H1 (cell line): ENCODE measurements around the gene KCNC3. TPM values are rescaled to one million over a fixed set of nuclear protein-coding genes. Genes with fewer than 3 reads are reported as not detected.

ENCODE experiments used
- ASH2L ChIP-seq: fragments of 200-600, 300-600 bp; sonication (generic); IDR thresholded peaks from one replicate; pipeline ENCODE4 v1.7.1; 2017; ENCODE audit warnings: low read length
- BACH1 ChIP-seq: IDR thresholded peaks from 2 replicates; pipeline ENCODE4 v1.6.1; 2012; ENCODE audit warnings: low read length, improper control_type of control experiment
- CBX5 ChIP-seq: fragments of 300-800, 300-1000 bp; sonication (generic); IDR thresholded peaks from 2 replicates; pipeline ENCODE4 v1.7.1; 2016; ENCODE audit warnings: antibody characterized with exemption, low read length, low read depth
- CEBPB ChIP-seq: IDR thresholded peaks from 2 replicates; pipeline ENCODE4 v1.6.1; 2012; ENCODE audit warnings: low read depth, low read length
- CREB1 ChIP-seq: IDR thresholded peaks from 2 replicates; pipeline ENCODE4 v1.6.1; 2012; ENCODE audit warnings: inconsistent platforms
- EGR1 ChIP-seq: IDR thresholded peaks from 2 replicates; pipeline ENCODE4 v1.6.1; 2011; ENCODE audit warnings: low read depth, low read length, borderline replicate concordance
- GABPA ChIP-seq: IDR thresholded peaks from 2 replicates; pipeline ENCODE4 v1.6.1; 2011; ENCODE audit warnings: mild to moderate bottlenecking, low read length, moderate library complexity, borderline replicate concordance; ENCODE audit not compliant: insufficient read depth
- KDM1A ChIP-seq: fragments of 200-600, 300-600 bp; sonication (generic); IDR thresholded peaks from 2 replicates; pipeline ENCODE4 v1.7.1; 2016; ENCODE audit warnings: mild to moderate bottlenecking, low read length, borderline replicate concordance
- KDM4A ChIP-seq: IDR thresholded peaks from one replicate; pipeline ENCODE4 v1.7.1; 2012; ENCODE audit warnings: low read depth, mild to moderate bottlenecking, moderate library complexity, low read length, inconsistent platforms; ENCODE audit not compliant: severe bottlenecking
- NANOG ChIP-seq: IDR thresholded peaks from 2 replicates; pipeline ENCODE4 v1.6.1; 2011; ENCODE audit warnings: low read length, low read depth, mild to moderate bottlenecking, inconsistent platforms; ENCODE audit not compliant: insufficient read depth, poor library complexity, severe bottlenecking
- PHF8 ChIP-seq: fragments of 200-600 bp; sonication (generic); conservative IDR thresholded peaks from 2 replicates; pipeline ENCODE4 v1.7.1; 2012; ENCODE audit warnings: low read depth, mild to moderate bottlenecking, inconsistent platforms, low read length, moderate library complexity
- POLR2AphosphoS5 ChIP-seq: IDR thresholded peaks from 2 replicates; pipeline ENCODE4 v1.6.1; 2011; ENCODE audit warnings: low read depth, low read length
- SIRT6 ChIP-seq: IDR thresholded peaks from one replicate; pipeline ENCODE4 v1.7.1; 2012; ENCODE audit warnings: low read length, inconsistent platforms
- SIX5 ChIP-seq: IDR thresholded peaks from 2 replicates; pipeline ENCODE4 v1.6.1; 2011; ENCODE audit warnings: mild to moderate bottlenecking, low read depth, low read length
- SP2 ChIP-seq: IDR thresholded peaks from 2 replicates; pipeline ENCODE4 v1.6.1; 2012; ENCODE audit warnings: mild to moderate bottlenecking, low read length, inconsistent platforms
- SP4 ChIP-seq: IDR thresholded peaks from 2 replicates; pipeline ENCODE4 v1.6.1; 2012; ENCODE audit warnings: low read length, inconsistent platforms
- SRF ChIP-seq: IDR thresholded peaks from 2 replicates; pipeline ENCODE4 v1.6.1; 2011; ENCODE audit warnings: mild to moderate bottlenecking, low read depth, low read length, moderate library complexity
- TAF7 ChIP-seq: optimal IDR thresholded peaks from 2 replicates; pipeline ENCODE3; 2011; ENCODE audit warnings: low read depth, mild to moderate bottlenecking, inconsistent platforms, low read length, moderate library complexity, borderline replicate concordance
- YY1 ChIP-seq: IDR thresholded peaks from 2 replicates; pipeline ENCODE4 v1.6.1; 2011; ENCODE audit warnings: low read depth, mild to moderate bottlenecking, low read length
- polyA plus RNA-seq, 7 experiments: library from polyadenylated mRNA; depleted of rRNA in 3 of 7; stranded (reverse) in 5 of 7; unstranded in 2 of 7; fragments of >200 nt in 5 of 7; fragments of 200-250 nt in 2 of 7; gene quantifications; 1 replicate in 5 of 7; 2 replicates in 1 of 7; 4 replicates in 1 of 7; pipeline versions ENCODE4 v1.2.1 to v1.2.3, GENCODE V29; 2011 to 2013; ENCODE audit warnings: missing spikeins in 2 of 7, mixed read lengths in 2 of 7
- total RNA-seq: library from RNA; stranded (reverse); fragmentation: NEBNext Ultra II Directional; extraction: Animal tissue kit (Norgen Biotek cat#: 25700); gene quantifications from 2 replicates; pipeline ENCODE4 v1.2.1, GENCODE V29; 2021
- TF ChIP-seq, protein P1 (sequence below), 3 experiments: IDR thresholded peaks; 1 replicate in 2 of 3; 2 replicates in 1 of 3; pipeline versions ENCODE4 v1.5.1 to v1.6.1; 2011; ENCODE audit warnings: low read length in 3 of 3, mild to moderate bottlenecking in 3 of 3, inconsistent platforms in 2 of 3, low read depth in 1 of 3, moderate library complexity in 1 of 3; ENCODE audit not compliant: insufficient read depth in 1 of 3; ENCODE audit errors: control extremely low read depth in 1 of 3
- TF ChIP-seq, protein P2 (sequence below): IDR thresholded peaks from 2 replicates; pipeline ENCODE4 v1.6.1; 2012; ENCODE audit warnings: inconsistent platforms

Gene KCNC3
- total and polyA plus RNA-seq, 2 of the 8 experiments (the other 6 are each of a cell fraction or from before 2014, with no cell fraction given): 3.9 to 7.2 TPM

DNA sequence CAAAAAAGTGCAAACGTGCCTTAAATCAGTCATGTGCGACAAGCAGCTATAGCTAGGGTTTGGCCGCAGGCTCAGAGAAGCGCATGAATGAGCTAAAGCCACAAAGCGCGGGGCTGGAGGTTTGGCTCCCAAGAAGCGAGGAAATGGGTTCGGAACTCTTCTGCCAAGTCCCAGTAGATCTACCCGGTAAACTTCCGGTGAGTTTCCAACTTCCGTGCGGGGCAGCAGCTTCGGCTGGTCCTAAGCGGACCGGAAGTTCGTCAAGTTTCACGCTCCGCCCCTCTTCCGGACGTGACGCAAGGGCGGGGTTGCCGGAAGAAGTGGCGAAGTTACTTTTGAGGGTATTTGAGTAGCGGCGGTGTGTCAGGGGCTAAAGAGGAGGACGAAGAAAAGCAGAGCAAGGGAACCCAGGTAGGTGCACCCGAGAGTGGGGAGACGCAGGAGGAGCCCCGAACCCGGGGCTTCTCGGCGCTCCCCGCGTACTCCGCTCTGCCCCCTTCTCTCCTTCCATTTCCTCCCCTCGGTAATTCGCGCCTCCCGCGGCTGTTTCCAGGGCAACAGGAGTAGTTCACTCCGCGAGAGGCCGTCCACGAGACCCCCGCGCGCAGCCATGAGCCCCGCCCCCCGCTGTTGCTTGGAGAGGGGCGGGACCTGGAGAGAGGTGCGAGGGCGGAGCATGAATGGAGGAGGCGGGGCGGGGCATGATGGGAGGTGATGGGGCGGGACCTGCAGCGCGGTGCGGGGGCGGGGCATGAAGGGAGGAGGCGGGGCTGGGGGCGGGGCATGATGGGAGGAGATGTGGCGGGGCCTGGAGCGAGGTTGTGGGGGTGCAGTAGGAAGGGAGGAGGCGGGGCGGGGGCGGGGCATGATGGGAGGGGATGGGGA is 47.2 kb upstream of the KCNC3 start, which contains the start of gene NR1H2 (continued):
- TF ChIP-seq SP2 (no peak), EGR1 (peak; percentile 83), KDM1A (0 out of 2 replicates have a peak, but pooled peaks have one; percentile 13), ASH2L (peak; percentile 97), SP4 (peak; percentile 97), KDM4A (peak; percentile 26), PHF8 (peak; percentile 94), BACH1 (0 out of 2 replicates have a peak, but pooled peaks have one; percentile 5), POLR2AphosphoS5 (peak; percentile 70; the same call in 1 of the 2 replicates), CREB1 (peak; percentile 95), NANOG (no peak), CEBPB (peak; percentile 41; the same call in 1 of the 2 replicates), CBX5 (no peak), YY1 (0 out of 2 replicates have a peak, but pooled peaks have one; percentile 6), TAF7 (no peak), SRF (peak; percentile 73), SIX5 (peak; percentile 55), GABPA (peak; percentile 100), SIRT6 (no peak)
- TF ChIP-seq, protein P1, sequence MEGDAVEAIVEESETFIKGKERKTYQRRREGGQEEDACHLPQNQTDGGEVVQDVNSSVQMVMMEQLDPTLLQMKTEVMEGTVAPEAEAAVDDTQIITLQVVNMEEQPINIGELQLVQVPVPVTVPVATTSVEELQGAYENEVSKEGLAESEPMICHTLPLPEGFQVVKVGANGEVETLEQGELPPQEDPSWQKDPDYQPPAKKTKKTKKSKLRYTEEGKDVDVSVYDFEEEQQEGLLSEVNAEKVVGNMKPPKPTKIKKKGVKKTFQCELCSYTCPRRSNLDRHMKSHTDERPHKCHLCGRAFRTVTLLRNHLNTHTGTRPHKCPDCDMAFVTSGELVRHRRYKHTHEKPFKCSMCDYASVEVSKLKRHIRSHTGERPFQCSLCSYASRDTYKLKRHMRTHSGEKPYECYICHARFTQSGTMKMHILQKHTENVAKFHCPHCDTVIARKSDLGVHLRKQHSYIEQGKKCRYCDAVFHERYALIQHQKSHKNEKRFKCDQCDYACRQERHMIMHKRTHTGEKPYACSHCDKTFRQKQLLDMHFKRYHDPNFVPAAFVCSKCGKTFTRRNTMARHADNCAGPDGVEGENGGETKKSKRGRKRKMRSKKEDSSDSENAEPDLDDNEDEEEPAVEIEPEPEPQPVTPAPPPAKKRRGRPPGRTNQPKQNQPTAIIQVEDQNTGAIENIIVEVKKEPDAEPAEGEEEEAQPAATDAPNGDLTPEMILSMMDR (IDR thresholded peaks at IDR 0.05; ENCODE audit: control extremely low read depth in 1 of 3, insufficient read depth in 1 of 3, low read depth in 1 of 3, low read length in 3 of 3): no peak; a peak in 1 of 4 replicates
- TF ChIP-seq, protein P2, sequence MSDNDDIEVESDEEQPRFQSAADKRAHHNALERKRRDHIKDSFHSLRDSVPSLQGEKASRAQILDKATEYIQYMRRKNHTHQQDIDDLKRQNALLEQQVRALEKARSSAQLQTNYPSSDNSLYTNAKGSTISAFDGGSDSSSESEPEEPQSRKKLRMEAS: peak; percentile 47; the same call in 1 of the 2 replicates
